GM19240 (cell line): Measurements from ENCODE around the gene FHIT.

Experiments
- DNase-seq: peaks from one replicate; pipeline ENCODE4 v3.0.0; 2011; ENCODE audit warnings: low spot score; ENCODE audit not compliant: insufficient read length

The FHIT gene

DNA sequence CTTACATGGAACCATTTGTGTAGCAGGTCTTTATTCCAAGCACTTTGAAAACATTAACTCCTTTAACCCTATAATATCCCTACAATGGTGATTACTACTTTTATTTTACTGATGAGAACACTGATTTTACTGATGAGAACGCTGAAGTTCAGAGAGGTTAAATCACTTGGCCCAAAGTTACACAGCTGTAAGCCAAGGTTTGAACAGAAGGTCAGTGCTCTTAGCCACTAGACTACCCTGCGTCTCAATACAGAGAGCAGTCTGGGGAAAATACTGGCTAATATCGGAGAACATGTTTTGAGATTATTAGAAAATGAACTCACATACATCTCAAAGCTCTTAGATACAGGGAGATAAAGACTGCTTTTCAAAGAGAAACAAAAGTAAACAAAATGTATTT is 827.2 kb downstream of the FHIT start:
- no peak for DNase-seq

DNA sequence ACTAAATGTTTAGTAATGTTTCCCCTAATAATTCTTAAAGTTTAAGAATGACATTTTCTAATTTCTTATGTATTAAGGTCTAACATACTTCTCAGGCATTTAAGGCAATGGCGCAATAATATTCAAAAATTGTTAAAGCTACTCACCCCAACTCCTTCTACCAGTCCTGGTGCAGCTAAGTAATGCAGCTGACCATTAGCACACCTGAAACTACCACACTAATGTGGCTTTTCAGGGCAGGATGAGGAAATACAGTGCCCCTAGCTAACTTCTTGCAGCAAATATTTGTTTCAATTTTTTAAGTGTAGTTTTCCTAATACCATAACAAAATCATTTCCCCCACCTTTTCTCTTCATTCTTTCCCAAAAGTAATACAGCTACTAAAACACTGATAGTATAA is 827.7 kb downstream of the FHIT start:
- no peak for DNase-seq

DNA sequence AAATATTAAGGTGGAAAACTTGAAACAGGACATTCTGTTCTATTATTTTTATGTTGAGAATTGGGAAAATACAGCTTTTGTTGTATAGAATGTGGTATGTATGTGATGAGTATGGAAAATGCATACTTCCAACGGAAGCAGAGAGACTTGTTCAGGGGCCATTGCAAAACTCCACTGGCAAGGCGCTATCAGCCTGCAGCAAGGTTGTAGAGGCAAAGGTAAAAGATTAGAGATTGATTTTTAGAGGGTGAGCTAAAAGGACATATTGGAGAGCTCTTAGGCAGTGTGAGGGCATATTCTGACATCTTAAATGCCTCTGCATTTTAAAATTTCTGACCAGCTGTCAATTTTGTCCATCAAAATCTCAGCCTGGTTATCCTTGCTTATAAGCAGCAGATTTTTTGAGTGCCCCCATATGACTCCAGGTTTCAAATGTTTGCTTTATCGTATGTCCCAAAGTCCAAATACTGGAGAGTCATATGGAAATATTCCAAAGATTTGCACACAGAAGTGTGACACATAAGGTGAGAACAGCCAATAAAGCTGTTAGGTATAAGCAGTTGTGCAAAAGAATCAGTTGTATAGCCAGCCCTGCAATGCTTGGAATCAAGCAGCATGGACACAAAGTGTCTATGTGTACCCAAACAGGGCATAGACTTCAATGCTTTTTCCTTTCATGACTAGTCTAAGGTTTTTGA is 829.4 kb downstream of the FHIT start:
- no peak for DNase-seq

DNA sequence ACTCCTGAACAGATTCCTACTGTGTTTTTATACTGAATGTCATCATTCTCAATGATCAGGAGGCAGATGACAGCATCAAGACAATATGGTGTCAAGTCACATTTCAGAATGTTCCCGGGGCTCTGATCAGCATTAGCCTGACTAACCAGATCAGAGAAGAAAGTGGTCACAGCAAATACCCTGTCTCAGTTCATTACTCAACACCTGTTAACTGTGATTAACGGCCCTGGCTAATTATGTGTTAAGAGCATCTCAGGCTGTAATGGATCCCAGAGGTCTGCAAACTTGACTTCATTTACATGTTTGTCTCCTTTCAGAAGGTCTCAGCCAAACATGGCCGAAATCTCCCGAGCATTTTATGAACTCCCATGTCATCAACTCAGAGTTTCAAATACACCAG is 833.7 kb downstream of the FHIT start:
- no peak for DNase-seq

- no peak for DNase-seq
Observed at GRCh38 chr3:60414011-60414410, 837.2 kb downstream of the FHIT start.

DNA sequence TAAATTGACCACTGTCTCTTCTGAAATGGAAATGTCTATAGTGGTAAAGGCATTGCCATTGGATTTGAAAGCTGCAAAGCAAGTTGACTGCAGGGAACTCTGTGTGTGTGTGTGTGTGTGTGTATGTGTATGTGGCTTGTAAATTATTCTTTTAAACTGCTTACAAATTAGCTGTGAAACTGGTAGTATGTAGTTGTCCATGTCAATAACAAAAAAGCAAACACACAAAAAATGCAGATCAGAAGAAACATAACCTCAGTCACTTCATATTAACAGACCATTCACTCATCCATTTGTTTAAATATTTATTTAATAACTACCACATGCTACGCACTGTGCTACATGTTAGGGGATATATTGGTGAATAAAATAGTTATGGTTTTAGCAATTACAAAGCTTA is 837.7 kb downstream of the FHIT start:
- no peak for DNase-seq

- no peak for DNase-seq
Observed at GRCh38 chr3:60403866-60404265, 847.4 kb downstream of the FHIT start.

- DNase-seq = no peak
Observed at GRCh38 chr3:60402931-60403330, 848.3 kb downstream of the FHIT start.

GRCh38 chr3:60399861-60400845 is 851.1 kb downstream of the FHIT start:
- DNase-seq = no peak

GRCh38 chr3:60399292-60399691 is 852.0 kb downstream of the FHIT start:
- no peak for DNase-seq

DNA sequence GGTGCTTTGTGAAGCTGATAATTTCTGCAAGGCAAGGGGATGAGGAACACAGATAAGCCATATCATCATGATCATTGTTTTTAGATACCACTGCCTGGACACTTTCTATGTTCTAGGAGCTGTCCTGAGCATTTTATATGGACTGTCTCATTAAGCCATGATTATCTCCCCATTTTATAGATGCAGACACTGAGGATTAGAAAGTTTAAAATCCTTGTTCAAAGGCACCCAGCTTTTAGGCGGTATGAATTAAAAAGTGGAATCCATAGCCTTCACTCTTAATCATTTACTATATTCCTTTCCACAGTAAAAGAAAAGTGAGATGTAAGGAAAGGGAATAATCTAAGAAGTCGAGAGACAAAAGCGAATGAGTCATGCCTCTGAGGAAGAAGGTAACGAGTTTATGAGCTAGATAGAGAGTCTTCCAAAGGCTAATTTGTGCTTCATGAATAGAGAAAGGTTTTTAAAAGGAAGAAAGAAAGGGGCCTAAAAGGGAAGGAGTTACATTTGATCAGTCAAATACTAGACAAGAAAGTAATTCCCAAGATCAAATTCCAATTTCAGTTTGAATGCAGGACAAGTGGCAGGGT is 856.0 kb downstream of the FHIT start:
- no peak for DNase-seq

GRCh38 chr3:60393946-60394345 is 857.3 kb downstream of the FHIT start:
- no peak for DNase-seq

DNA sequence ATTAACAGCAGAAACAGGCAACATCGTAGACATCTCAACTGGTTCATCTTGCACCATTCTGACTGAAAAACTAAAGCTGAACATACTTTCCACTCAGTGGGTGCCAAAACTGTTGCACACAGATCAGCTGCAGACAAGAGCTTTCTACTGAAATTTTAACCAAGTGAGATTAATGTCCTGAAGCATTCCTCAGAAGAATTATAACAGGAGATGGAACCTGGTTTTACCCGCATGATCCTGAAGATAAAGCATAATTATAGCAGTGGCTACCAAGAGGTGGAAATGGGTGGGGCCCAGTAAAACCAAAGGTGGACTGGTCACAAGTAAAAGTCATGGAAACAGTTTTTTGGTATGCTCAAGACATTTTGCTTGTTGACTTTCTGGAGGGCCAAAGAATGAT is 858.8 kb downstream of the FHIT start:
- no peak for DNase-seq

DNA sequence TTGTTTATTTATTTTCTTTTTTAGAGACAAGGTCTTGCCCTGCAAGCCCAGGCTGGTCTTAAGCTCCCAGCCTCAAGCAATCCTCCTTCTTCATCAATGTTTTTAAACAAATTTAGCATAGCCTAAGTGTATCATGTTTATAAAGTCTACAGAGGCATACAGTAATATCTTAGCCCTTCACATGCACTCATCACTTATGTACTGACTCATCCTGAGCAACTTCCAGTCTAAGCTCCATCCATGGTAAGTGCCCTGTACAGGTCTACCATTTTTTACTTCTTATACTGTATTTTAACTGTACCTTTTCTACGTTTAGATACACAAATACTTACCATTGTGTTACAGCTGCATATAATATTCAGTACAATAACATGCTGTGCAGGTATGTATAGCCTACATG is 860.0 kb downstream of the FHIT start:
- no peak for DNase-seq

GRCh38 chr3:60388731-60389130 is 862.5 kb downstream of the FHIT start:
- DNase-seq = no peak

DNA sequence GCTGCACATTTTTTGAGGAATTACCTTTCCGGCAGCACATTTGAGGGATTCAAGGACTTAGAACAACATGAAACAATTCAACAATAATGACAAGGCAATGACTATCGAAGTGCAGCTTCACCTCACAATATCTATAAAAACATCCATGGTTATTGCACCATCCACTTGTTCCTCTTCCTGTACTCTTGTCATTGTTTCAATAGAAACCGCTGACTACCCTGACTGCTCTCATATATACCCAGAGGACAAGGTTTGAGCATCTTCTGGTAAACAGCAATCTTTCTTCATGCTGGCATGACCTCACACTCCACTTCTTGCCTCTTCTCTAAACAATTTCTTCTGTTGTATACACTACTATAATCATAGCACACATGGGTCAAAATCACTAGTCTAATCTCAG is 864.9 kb downstream of the FHIT start:
- no peak for DNase-seq

- no peak for DNase-seq
Observed at GRCh38 chr3:60384341-60384740, 866.9 kb downstream of the FHIT start.

- no peak for DNase-seq
Observed at GRCh38 chr3:60383345-60383744, 867.9 kb downstream of the FHIT start.

DNA sequence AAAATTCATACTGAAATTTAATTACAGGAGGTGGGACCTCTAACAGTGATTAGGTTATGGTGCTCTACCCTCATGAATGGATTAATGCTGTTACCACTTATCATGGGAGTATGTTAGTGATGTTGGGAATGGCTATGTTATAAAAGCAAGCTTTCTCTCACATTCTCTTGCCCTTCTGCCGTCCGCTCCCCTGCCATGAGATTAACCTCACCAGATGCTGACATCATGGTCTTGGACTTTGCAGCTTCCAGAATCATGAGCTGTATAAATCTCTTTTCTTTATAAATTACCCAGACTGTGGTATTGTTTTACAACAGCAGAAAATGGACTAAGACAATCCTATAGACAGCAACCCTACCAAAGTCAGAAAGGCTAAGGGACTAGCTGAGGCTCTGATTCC is 884.8 kb downstream of the FHIT start:
- no peak for DNase-seq

DNA sequence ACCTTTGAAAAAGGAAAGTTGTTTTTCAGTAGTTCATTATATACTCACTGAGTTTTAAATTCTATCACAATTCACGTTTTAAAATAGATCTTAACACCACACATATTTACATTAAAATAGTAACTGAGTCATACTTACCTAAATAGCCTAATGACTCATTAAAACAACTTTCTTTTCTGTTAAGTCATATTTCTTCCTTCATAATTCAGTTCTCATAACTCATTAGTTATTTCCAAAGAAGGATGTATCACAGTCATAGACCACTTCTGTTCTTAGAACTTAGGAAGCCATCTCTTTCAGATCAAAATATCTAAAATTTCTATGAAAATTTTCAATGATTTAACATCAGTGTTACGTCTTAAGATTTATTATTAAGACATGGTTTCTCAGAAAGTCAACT is 885.9 kb downstream of the FHIT start:
- DNase-seq = no peak

- no peak for DNase-seq
Observed at GRCh38 chr3:60364475-60364874, 886.8 kb downstream of the FHIT start.

DNA sequence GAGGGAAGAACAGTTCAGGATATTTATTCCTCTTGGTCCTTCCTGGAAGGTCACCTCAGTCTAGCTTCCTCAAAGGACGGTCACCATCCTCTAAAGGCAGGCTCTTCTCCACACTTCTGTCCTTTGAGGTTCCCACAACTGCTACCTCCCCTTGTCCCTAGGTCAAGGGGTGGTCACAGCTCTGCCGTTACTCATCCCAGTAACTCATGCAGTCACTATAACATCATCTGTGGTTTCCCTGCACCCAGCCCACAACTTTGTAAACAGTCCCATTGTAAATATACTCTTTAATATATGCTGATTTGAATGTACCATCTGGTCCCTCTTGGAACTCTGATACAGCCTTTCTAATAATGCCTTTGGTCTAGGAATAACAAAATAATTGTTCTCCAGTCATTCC is 887.4 kb downstream of the FHIT start:
- no peak for DNase-seq
